GM15510 (cell line): ENCODE data around the gene HIVEP2.

ENCODE experiments used
- POLR2A ChIP-seq: IDR thresholded peaks from 3 replicates; pipeline ENCODE4 v1.6.1; 2011; ENCODE audit warnings: borderline replicate concordance; ENCODE audit not compliant: insufficient read length; ENCODE audit errors: extremely low read depth

The HIVEP2 gene

DNA sequence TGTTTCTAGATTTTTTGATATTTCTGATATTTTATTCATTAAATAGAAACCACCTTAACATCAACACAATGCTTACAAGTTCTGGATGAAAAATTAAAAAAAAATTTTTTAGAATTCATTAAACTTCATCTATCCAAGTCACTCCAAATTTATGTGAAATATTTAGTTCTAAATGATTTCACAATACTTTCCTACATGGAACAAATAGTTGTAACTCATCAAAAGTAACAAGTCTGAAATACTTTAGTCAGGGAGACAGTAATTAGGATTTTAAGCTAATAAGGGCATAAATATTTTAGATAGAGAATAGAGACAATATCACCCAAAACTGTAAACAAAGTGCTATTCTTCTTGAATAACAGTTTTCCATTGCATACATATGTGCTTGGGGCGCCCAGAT, 147.8 kb downstream of the HIVEP2 start:
- TF ChIP-seq POLR2A, result no peak

DNA sequence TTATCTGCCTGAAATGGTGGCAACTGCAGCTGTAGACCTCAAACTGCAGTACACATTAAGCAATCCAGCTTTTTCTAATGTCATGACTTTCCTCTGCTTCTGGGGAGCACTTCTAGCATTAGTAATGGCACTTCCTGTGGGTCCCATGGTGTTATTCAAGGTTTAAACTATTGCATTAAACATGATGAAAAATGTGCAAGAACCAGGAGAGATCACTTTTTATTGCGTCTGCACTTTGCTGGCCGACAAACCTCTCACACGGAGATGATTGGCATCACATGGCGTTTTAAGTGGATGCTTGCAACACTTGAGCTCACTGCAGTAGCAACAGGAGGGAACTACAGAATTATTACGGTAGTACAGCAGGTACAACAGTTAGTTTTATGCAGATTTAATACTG, 148.4 kb downstream of the HIVEP2 start:
- no peak for TF ChIP-seq POLR2A

DNA sequence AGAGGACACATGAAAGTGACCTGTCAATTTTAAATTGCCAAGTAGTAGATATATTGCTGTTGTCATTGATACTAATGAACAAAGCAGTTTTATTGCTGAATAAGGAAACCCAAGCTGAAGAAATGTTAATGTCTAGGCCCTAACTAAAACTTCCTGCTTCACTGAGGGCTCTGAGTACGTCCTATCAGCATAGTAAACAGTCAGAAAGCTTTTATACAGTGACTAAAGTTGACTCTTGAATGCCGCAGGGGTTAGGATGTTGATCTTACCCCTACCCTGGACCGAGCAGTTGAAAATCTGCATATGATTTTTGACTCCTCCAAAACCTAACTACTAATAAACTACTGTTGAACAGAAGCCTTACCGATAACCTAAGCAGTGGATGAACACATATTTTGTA, 149.0 kb downstream of the HIVEP2 start:
- no peak for TF ChIP-seq POLR2A

DNA sequence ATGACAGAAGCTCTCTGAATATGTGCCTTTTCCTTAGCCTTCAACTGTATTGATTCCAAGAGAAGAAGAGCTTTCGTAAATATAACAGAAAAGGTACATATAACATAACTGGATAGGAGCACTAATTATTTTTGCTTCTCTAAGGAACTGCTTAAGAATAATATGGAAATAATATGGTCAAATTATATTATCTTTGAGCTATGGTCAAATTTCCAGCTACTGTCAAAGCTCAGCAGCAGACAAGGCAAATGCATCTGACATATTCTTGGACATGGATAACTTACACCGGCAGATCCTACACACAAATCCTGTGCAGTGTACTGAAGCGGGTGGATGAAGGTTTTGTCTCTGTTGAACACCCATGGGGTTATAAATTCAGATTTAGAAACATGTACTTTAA, 150.6 kb downstream of the HIVEP2 start:
- no peak for TF ChIP-seq POLR2A

DNA sequence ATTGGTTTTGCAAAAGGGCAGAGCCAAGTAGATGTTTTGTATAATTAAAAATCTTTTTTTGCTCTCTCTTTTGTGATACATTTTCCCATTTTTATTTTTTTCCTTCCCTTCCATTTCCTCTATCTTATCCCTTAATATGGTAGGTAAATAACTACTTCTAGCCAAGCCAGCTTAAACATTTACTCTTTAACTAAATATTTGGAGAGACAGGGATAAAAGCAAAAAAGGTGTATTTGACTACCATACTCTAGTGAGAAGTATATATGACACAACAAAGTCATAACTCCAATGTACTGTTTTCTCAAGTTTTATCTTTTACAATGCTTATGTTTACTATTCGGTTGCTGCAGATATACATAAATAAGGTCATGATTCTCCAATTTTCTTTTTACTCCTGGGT, 154.7 kb downstream of the HIVEP2 start:
- TF ChIP-seq POLR2A, result no peak

DNA sequence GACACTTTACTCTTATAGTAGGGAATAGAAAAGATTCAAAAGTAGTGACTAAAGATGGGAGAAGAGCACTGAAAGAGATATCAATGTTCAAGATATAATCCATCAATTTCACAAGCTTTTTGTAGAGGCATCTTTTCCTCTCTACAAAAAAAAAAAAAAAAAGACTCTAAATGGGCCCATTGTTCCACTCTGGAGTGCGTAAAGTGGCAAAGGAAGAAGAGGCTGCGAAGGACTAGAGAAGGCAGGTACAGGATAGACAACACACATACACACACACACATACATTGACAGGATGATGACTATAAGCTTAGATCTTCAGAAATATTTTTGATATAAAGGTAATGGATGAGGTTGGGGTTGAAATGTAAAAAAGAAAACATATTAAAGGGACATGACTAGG, 157.6 kb downstream of the HIVEP2 start:
- no peak for TF ChIP-seq POLR2A

DNA sequence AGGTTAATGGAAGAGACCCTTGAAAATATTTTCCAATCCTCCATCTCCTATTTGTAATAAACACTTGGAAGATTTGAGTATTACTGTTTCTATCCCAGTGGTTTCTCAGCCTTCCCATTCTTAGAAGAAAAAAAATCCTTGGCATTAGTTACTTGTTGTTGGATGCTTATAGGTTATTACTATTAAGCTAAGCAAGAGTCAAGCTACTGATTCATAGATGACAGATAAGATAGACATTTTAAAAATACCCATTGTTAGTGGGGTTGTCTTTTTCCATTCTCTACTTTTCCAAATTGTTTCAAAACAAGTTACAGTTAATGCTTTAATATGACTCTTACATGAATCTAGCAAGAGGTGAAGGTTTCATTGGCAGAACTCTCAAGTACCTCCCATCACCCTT, 158.5 kb downstream of the HIVEP2 start:
- no peak for TF ChIP-seq POLR2A

DNA sequence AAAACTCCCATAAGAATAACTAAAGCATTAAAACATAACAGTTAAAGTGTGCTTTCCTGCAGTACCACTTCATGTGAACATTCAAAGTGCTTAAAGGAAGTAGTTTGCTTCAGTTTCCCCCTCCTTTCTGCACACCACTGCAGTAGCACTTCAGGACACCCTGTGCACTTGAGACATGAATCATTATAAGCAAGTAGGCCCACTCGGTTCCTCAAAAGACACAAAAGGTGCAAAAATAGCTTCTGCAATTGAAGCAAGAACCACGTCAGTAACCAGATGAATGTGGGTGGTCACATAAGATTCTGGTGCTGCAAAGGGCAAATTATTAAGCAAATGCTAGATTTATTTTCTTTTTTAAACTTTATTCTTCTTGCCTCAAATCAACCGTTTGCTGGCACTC, 160.6 kb downstream of the HIVEP2 start:
- TF ChIP-seq POLR2A, result no peak

DNA sequence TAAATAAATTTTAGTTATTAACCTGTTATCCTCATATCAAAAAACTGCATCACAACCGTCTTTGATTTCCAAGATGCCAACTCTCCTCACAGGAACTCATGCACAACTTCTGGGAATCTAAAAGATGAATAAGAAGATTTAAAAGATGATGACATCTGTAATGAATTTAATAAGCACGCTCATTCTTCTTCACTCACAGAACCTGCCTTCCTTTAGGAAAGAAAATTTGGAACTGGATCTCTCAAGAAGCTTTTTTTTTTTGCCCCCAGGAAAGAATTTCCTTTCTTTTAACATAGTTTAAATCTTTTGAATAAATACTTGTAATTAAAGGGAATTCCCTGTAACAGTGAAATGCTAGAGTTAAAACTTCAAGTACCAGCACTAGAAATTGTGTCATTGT, 161.5 kb downstream of the HIVEP2 start:
- no peak for TF ChIP-seq POLR2A

DNA sequence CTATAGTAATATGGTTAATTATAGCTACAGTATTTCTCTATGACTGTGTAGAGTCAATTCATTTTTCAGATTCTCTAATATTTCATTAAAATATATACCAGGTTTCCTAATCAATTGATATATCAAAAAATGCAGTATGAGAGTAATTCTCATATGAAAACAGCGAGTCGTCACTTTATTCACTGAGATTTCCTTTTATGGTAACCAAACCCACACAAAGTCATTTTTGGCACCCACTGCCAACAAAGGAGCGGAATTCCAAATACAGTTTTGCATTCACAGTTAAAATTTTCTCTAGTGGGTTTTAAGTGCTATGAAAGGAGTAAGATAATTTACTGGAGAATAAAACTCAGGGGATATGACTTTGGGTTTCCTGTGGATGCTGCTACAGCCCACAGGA, 163.8 kb downstream of the HIVEP2 start:
- TF ChIP-seq POLR2A, result no peak

DNA sequence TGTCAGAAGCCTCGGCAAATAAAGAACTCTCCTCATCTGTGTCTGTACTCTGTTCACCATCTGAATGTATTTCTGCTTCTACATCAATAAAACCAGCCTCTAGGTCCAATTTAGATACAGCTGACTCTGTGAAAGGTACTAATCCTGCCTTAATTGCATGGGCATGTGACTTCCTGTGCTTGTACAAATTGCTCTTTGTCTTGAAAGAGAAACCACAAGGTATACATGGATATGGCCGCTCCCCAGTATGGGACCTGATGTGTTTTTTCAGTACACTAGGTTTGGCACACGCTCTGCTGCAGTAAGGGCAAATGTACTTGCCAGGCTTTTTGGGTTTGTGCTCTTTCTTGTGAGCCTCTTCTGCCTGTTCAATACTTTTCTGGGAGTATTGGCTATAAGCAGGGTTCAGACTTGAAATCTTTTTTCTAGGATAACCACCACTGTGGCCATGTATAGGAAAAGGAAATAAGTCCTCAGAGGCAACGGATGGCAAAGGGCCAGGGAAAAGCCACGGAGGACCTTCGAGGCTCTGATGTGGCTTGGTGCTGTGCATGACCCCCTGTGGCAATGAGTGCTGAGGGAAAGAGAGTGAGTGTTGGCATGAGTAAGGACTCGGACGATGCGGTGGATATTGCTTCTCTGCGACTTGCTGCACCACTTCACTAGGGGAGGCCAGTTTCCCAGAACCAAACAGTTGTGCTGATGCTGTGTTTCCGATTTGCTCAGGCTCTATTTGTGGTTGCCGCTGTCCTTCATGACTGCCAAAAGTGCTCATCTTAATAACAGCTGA, 170.9 kb downstream of the HIVEP2 start:
- no peak for TF ChIP-seq POLR2A

DNA sequence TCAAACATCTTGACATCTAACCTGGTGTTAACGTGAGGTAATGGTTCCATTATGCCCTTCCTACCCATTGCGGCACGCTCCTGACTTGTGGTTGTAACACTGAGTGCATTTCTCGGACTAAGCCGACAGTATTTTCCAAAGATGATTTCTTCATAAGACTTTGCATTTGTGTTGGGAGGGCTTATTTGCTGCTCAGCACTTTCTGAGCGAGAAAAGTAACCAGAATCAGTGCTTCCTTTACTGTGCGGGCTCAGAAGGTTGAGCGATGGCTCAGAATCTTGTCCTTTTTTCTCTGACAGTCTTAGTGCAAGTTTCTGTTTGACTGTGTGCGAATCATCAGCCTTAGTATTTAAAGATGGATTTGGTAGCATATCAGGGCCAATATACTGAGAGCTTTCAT, 171.7 kb downstream of the HIVEP2 start:
- TF ChIP-seq POLR2A, result no peak

DNA sequence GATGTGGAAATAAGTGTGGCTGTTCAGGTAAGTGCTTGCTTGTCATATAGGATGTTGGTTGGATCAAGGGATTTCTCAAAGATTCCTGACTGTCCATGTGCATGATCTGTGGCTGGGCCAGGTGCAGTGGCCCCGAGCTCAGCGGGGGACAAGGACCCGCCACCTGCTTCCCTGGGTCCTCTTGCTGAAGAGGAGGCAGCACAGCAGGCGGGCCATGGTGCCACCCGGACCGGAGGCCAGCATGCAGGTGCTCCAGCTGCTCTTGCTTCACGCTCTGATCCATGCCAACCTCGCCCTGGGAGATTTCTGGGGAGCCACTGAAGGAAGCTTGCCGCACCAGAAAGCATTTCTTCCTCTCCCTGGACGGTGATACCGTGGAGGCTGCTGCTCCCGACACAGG, 173.8 kb downstream of the HIVEP2 start:
- TF ChIP-seq POLR2A, result no peak

DNA sequence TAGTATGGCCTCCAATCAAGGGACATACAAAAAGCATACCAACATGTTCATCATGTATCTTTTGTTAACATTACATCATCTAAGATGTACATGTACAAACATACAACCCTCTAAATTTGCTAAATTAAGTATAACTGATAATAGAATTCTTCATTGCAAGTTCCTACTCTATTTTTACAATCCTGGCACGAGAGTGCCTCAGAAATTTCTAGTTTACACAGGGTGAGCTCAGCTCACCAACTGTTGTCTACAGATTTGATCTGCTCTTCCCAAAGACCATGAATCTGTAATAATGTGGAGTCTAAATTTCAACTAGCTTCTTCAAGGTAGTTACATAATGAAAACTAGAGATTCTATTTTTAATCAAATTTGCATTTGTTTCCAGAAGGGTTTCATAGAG, 179.7 kb downstream of the HIVEP2 start:
- TF ChIP-seq POLR2A, result no peak

DNA sequence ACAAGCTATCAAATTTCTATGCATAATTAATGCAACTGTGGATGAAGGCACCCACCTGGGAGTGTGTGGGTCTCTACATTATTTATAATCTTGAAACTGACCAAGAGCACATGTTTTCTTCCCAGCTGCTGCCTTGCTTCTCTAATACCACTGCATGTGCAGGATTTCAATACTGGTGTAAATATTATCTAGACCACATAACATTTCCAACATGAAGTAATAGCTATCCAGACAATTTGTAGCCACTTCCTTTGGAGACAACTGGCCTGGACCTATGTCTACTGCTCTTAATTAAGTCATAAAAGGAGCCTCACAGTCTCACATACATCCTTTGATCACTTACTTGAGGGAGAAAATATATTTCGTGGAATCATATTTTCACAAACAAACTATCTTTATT, 180.7 kb downstream of the HIVEP2 start:
- no peak for TF ChIP-seq POLR2A

DNA sequence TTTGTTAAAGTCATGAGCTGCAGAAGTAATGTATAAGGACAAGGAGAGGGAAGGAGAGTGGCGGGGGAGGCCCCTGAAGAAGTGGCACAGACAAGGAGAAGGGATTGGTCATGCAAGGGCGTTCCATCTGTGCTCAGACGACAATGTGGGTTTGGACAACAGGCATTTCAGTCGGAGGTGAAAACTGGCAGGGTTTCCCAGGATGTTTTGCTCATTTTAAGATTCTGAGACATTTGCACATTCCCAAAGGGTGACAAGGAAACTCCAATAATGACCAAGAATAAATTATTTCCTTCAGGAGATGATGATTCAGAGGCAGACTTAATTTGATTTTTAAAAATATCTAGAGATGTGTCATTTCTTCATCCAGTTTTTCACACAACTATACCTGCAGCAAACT, 181.8 kb downstream of the HIVEP2 start:
- no peak for TF ChIP-seq POLR2A

DNA sequence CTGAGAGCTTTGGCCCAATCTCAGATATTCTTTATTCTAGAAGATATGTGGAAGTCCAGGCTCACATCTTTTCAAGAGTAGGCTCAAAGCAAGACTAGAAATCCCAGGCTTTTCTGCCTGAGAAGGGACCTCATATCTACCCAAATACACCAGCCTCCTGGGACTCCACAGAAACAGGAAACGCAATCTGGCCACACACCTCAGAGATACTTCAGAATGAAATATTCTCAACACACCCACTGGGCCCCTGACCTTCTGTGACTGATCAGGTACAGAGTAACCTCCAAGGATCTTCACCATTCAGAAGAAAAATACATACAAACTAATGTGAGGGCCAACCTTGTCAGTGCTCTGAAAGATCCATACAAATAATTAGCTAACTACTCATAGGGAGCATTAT, 183.2 kb downstream of the HIVEP2 start:
- no peak for TF ChIP-seq POLR2A
